Activated CD4-positive, alpha-beta memory T cell treated with anti-CD3 and anti-CD28 coated beads, Interleukin-2, amount 10 ng/mL, durations not matched to agents 7 days and 5 days (primary cell): ENCODE results near the gene LACRT. TPM values are rescaled to one million over a fixed set of nuclear protein-coding genes. Genes with fewer than 3 reads are reported as not detected.
A peak's percentile ranks its signal among the peaks of the same experiment; 100 is the strongest.

ENCODE experiments used
- CTCF ChIA-PET: fragments of 350-600 bp; sonication (Branson Sonifier 250); formaldehyde crosslinking; loops from one replicate; lab custom pipeline; 2021; ENCODE audit warnings: antibody characterized with exemption, inconsistent platforms; lab: Charles Lee
- POLR2A ChIA-PET: fragments of 350-600 bp; sonication (Branson Sonifier 250); formaldehyde crosslinking; loops from one replicate; lab custom pipeline; 2021; ENCODE audit warnings: antibody characterized with exemption; lab: Charles Lee
- DNase-seq: peaks from one replicate; pipeline ENCODE4 v3.0.0-alpha.2; 2020
- H3K27ac Mint-ChIP-seq: one replicate; pipeline ENCODE4 v1.8.0; 2021; ENCODE audit warnings: mild to moderate bottlenecking, mixed read lengths
- H3K27me3 Mint-ChIP-seq: one replicate; pipeline ENCODE4 v1.8.0; 2021; ENCODE audit warnings: mixed read lengths
- H3K36me3 Mint-ChIP-seq: one replicate; pipeline ENCODE4 v1.8.0; 2021; ENCODE audit warnings: low read depth, mixed read lengths
- H3K4me1 Mint-ChIP-seq: one replicate; pipeline ENCODE4 v1.8.0; 2021; ENCODE audit warnings: mixed read lengths
- H3K4me3 Mint-ChIP-seq: one replicate; pipeline ENCODE4 v1.8.0; 2021; ENCODE audit warnings: mild to moderate bottlenecking, mixed read lengths
- H3K9me3 Mint-ChIP-seq: one replicate; pipeline ENCODE4 v1.8.0; 2021; ENCODE audit warnings: mixed read lengths
- total RNA-seq, 2 experiments: library from RNA; stranded (reverse); gene quantifications; one replicate each; pipeline ENCODE4 v1.2.3, GENCODE V29; 2021

Gene LACRT
- total RNA-seq, 2 experiments from 2014 or later: not detected

DNA sequence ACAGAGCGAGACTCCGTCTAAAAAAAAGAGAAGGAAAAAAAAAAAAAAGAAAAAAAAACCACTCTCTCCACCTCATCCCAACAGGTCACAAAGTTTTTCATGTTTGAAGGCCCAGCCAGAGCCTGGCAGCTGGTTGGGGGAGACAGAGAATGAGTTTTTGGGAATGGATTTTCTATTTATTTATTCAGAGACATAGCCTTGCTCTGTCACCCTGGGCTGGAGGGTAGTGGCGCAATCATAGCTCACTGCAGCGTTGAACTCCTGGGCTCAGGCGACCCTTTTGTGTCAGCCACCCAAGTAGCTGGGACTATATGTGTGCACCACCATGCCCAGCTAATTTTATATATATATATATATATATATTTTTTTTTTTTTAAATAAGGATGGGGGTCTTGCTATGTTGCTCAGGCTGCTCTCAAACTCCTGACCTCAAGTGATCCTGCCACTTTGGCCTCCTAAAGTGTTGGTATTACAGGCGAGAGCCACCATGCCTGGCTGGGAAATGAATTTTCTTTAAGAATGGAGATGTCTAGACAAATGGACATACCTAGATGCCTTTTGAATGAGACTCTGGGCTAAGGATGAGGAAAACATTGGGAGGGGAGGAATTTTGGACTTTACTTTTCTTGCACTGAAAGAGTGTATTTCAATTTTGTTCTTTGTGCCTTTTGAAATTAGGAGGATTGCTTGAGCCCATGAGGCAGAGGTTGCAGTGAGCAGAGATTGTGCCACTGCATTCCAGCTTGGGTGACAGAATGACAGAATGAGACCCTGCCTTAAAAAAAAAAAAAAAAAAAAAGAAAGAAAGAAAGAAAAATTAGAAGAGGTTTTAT lies 29.3 kb downstream of the LACRT start:
- peaks cover 7% of the 10 kb centered on the region for H3K4me1 Mint-ChIP-seq
- no peak overlapping the region for H3K27ac Mint-ChIP-seq
- CTCF ChIA-PET: interaction anchor here (0.6 to 2.9 kb wide), 6 partner anchors 9 to 75 kb away, joined by 3 to 13 read pairs (median 3); no protein-coding TSS in a partner anchor
- no peaks in the 10 kb centered on the region for H3K9me3 Mint-ChIP-seq
- DNase-seq: no peak
- POLR2A ChIA-PET: interaction anchor here (1.0 kb wide), 1 partner anchor 12 kb away, joined by 3 read pairs; no protein-coding TSS in a partner anchor
- no peaks in the 10 kb centered on the region for H3K36me3 Mint-ChIP-seq
- no peak overlapping the region for H3K4me3 Mint-ChIP-seq
- H3K27me3 Mint-ChIP-seq: peaks cover 19% of the 10 kb centered on the region

DNA sequence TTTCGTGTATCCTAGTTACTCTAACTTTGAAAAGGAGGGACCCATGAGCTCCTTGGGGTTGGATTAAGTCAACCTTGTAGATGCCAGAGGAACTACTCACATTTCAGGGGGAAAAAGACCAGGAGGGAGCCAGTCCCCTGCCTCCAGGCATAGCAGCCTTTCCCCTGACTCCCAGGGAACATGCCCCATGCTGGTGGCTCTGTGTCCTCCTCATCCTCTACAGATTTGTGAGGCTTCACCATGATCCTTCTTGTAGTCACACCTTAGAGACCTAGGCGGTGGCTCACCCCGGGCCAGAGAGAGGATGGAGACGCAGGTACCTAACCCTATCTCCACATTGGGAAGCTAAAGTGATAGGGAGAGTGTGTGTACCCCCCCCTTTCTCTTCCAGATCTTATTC lies 30.3 kb downstream of the LACRT start:
- Mint-ChIP-seq H3K9me3 (no peaks in the 10 kb centered on the region), H3K4me3 (no peak overlapping the region), H3K27me3 (peaks cover 22% of the 10 kb centered on the region), H3K36me3 (no peaks in the 10 kb centered on the region), H3K27ac (no peak overlapping the region), H3K4me1 (peaks cover 7% of the 10 kb centered on the region)
- ChIA-PET POLR2A (interaction anchor here (1.4 kb wide), 1 partner anchor 24 kb away, joined by 3 read pairs; no protein-coding TSS in a partner anchor), CTCF (interaction anchor here (2.9 kb wide), 1 partner anchor 8 kb away, joined by 13 read pairs; no protein-coding TSS in a partner anchor)
- no peak for DNase-seq

DNA sequence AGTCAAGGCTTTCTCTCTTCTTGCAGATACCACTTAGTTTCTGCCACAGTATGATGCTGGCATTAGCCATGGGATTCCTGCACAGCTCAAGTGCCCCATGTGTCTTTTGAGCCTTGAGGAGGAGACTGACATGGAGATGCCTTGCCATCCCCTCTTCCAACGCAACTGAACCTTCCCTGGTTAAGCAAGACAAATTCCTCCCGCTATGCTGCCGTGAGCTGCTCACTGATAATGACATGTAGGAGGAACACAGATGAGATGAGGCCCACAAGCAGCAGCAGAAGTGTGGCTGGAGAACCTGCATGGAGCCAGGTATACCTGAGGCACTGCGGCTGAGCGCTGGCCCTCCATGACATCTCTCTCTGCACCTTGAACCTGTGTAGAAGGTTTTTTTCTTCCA lies 30.8 kb downstream of the LACRT start:
- Mint-ChIP-seq H3K27me3 (peaks cover 23% of the 10 kb centered on the region), H3K36me3 (no peaks in the 10 kb centered on the region), H3K4me3 (no peak overlapping the region), H3K9me3 (no peaks in the 10 kb centered on the region), H3K27ac (no peak overlapping the region), H3K4me1 (peaks cover 7% of the 10 kb centered on the region)
- CTCF ChIA-PET: interaction anchor here (1.0 kb wide), 1 partner anchor 11 kb away, joined by 6 read pairs; no protein-coding TSS in a partner anchor
- POLR2A ChIA-PET: interaction anchor here (1.4 kb wide), 1 partner anchor 24 kb away, joined by 3 read pairs; no protein-coding TSS in a partner anchor
- no peak for DNase-seq

DNA sequence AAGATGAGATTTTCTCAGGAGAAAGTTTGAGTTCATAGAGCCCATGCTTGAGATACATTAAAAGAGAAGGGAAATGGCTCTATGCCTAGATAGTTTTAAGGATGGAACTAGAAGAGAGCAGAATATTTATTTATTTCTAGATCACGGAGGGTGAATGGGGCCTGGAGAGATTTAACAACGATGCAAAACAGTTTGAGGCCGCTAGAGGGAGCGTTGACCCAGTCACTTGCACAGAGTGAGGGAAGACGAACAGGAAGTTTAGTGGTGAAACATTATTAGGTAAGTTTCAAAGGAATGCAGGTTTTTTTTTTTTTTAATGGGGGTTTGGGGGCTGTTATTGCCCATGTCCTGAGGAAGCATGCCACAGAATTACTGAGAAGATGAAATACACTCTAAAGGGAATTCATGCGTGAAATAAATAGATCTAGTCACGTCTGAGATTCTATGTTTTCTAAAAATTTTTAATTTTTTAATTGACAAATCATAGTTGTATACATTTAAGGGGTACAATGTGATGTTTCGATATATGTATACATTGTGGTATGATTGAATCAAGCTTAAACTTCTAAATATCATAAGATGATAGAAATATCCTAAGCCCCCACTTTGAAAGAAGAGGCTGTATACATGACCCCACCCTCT lies 31.4 kb downstream of the LACRT start:
- peaks cover 7% of the 10 kb centered on the region for H3K4me1 Mint-ChIP-seq
- peaks cover 25% of the 10 kb centered on the region for H3K27me3 Mint-ChIP-seq
- no peaks in the 10 kb centered on the region for H3K36me3 Mint-ChIP-seq
- no peak overlapping the region for H3K4me3 Mint-ChIP-seq
- POLR2A ChIA-PET: interaction anchor here (1.4 kb wide), 1 partner anchor 23 kb away, joined by 3 read pairs; no protein-coding TSS in a partner anchor
- DNase-seq: peak; percentile 73
- no peaks in the 10 kb centered on the region for H3K9me3 Mint-ChIP-seq
- CTCF ChIA-PET: interaction anchor here (1.0 kb wide), 1 partner anchor 12 kb away, joined by 6 read pairs; no protein-coding TSS in a partner anchor
- H3K27ac Mint-ChIP-seq: no peak overlapping the region

DNA sequence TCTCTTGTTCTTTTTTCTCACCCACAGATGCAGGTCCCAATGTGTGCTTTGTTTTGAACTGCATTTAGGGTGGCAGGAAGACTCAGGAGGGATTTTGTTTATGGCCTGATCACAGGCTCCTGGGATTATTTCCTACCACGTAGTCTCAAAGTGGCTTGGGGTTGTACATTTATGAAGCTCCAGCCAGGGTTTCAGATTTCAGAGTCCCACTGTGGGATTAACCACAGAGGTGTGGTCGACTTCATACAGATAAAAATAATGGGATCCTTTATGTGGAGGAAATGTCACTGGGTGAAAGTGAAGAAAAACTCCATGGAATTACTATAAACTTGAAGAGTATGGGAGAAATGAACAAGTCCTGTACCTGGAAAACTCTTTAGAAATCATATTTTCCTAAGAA lies 32.0 kb downstream of the LACRT start:
- no peak for DNase-seq
- no peak overlapping the region for H3K4me3 Mint-ChIP-seq
- POLR2A ChIA-PET: no interaction called here
- CTCF ChIA-PET: interaction anchor here (0.8 to 1.2 kb wide), 4 partner anchors 21 to 472 kb away, joined by 3 read pairs; no protein-coding TSS in a partner anchor
- H3K27ac Mint-ChIP-seq: no peak overlapping the region
- peaks cover 22% of the 10 kb centered on the region for H3K27me3 Mint-ChIP-seq
- H3K36me3 Mint-ChIP-seq: no peaks in the 10 kb centered on the region
- H3K9me3 Mint-ChIP-seq: no peaks in the 10 kb centered on the region
- peaks cover 6% of the 10 kb centered on the region for H3K4me1 Mint-ChIP-seq

DNA sequence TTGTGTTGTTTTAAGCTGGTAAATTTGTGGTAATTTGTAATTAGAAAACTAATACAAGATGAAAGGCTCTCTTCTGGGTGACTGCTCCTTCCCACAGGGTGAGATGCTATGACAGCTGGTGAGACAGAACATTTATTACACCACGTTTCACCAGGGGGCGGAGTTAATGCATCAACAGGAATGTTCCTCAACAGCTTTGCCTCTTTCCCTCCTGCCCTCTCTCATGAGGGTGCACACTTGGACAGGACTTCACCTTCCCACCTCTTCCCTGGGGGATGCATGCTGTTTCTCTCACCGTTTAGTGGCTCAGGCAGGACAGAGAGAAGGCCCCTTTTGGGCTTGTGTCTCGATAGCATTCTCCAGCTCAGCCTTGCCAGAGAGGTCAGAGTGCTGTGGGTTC lies 32.9 kb downstream of the LACRT start:
- H3K27ac Mint-ChIP-seq: no peak overlapping the region
- no peaks in the 10 kb centered on the region for H3K9me3 Mint-ChIP-seq
- H3K4me3 Mint-ChIP-seq: no peak overlapping the region
- POLR2A ChIA-PET: no interaction called here
- DNase-seq: no peak
- H3K36me3 Mint-ChIP-seq: no peaks in the 10 kb centered on the region
- peaks cover 6% of the 10 kb centered on the region for H3K4me1 Mint-ChIP-seq
- peaks cover 15% of the 10 kb centered on the region for H3K27me3 Mint-ChIP-seq
- CTCF ChIA-PET: interaction anchor here (0.6 to 1.6 kb wide), 7 partner anchors 10 to 1054 kb away, joined by 3 to 4 read pairs (median 3); no protein-coding TSS in a partner anchor

DNA sequence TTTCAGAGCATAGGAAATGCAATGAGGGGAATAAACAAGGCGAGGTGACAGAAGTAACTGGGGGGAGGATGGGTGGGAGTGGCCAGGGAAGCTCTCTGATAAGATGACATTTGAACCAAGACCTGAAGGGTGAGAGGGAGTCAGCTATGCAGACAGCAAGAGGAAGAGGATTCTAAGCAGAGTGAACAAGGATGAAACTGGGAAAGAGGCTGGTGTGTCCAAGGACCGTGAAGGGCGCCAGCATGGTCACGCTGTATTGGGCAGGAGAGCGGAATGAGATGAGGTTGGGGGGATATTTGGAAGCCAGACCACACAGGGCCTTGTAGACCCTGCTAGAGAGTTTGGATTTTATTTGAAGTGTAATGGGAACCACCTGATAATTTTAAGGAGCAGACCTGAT lies 35.7 kb downstream of the LACRT start:
- Mint-ChIP-seq H3K36me3 (no peaks in the 10 kb centered on the region), H3K4me3 (no peak overlapping the region), H3K27ac (no peak overlapping the region), H3K4me1 (peaks cover 6% of the 10 kb centered on the region), H3K9me3 (no peaks in the 10 kb centered on the region), H3K27me3 (peaks cover 16% of the 10 kb centered on the region)
- CTCF ChIA-PET: interaction anchor here (1.1 to 4.5 kb wide), 5 partner anchors 9 to 59 kb away, joined by 3 to 21 read pairs (median 3); no protein-coding TSS in a partner anchor
- no peak for DNase-seq
- POLR2A ChIA-PET: no interaction called here

DNA sequence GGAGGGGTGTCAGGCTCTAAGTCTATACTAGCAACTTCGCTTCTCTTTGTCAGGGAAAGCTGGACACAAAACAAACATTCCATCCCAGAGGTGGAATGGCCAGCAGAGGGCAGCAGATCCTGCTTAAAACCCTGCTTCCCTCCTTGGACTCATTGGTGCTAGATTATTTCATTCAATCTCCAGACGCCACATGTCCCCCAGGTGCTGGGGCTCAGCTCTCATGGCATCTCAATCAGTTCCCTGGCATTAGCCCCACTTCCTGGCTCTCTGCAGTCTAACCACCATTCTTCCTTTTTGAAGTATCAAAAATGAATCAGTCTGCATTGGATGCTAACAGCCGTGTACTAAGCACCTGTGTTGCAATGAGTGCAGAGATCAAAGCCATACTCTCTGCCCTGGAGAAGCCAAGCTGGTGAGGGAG lies 38.2 kb downstream of the LACRT start:
- Mint-ChIP-seq H3K27me3 (peaks cover 20% of the 10 kb centered on the region), H3K9me3 (no peaks in the 10 kb centered on the region), H3K36me3 (no peaks in the 10 kb centered on the region), H3K4me1 (no peaks in the 10 kb centered on the region), H3K27ac (no peak overlapping the region), H3K4me3 (no peak overlapping the region)
- ChIA-PET POLR2A (no interaction called here), CTCF (interaction anchor here (0.9 to 4.5 kb wide), 8 partner anchors 9 to 62 kb away, joined by 3 to 21 read pairs (median 5); no protein-coding TSS in a partner anchor)
- DNase-seq: peak; percentile 55

DNA sequence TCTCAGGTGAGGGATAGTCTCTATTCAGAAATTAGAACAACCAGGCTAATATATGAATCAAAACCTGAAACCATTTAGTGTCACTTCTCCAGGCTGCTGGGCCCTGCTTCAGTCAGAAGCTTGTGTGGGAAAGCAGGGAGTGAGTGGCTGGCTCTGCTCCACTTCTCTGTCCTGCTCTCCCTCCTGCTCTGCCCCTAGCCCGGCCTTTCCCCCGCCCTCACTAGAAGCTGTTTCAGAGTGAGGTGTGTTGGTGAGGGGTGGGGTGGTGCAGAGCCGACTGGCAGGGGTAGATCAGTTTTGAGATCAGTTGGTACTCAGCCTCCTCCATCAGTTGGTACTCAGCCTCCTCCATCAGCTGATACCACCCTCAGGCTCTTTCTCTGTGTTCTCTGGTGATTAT lies 39.2 kb downstream of the LACRT start:
- Mint-ChIP-seq H3K4me3 (no peak overlapping the region), H3K9me3 (no peaks in the 10 kb centered on the region), H3K4me1 (no peaks in the 10 kb centered on the region), H3K36me3 (no peaks in the 10 kb centered on the region), H3K27me3 (peaks cover 30% of the 10 kb centered on the region), H3K27ac (no peak overlapping the region)
- POLR2A ChIA-PET: no interaction called here
- no peak for DNase-seq
- CTCF ChIA-PET: interaction anchor here (1.1 to 4.5 kb wide), 6 partner anchors 8 to 56 kb away, joined by 3 to 21 read pairs (median 5); no protein-coding TSS in a partner anchor

DNA sequence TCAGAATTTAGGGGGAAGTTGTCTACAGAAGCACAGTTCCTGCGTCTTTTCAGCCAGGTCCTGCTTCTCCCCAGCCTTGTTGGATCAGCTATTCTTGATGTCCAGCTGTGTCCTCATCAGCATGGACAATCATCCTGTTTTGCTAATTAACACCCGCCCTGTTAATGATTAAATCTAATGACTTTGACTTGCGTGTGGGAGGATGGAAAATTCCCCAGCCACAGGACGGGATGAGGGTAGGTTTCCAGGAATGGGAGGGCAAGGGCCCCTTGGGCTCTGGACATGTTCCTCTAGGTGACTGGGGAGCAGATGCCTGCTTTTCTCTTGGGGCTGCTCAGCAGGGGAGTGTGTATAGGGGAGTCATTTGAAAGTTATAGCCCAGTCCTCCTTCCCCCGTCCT lies 41.0 kb downstream of the LACRT start:
- Mint-ChIP-seq H3K36me3 (no peaks in the 10 kb centered on the region), H3K9me3 (no peaks in the 10 kb centered on the region), H3K4me3 (no peak overlapping the region), H3K4me1 (peaks cover 4% of the 10 kb centered on the region), H3K27ac (no peak overlapping the region), H3K27me3 (peaks cover 35% of the 10 kb centered on the region)
- ChIA-PET POLR2A (interaction anchor here (0.9 kb wide), 1 partner anchor 12 kb away, joined by 3 read pairs; no protein-coding TSS in a partner anchor), CTCF (interaction anchor here (1.4 to 2.3 kb wide), 3 partner anchors 14 to 29 kb away, joined by 3 to 13 read pairs (median 5); no protein-coding TSS in a partner anchor)
- no peak for DNase-seq

DNA sequence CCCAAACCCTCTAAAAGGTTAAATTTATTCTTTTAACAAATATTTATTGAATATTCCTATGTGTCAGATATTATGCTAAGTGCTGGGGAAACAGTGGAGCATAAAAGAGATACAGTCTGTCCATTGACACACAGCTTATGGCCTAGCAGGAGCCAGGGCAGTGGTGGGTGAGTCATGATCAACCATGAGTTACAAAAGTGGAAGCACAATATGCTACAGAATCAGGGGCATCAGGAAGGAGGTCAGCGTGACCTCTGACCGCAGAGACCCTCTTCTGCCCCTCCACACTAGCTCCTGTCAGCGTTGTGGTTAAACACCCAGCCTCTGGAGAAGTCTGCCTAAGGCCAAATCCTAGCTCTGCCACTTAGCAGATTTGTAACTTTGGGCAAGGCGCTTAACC lies 41.6 kb downstream of the LACRT start:
- DNase-seq: no peak
- Mint-ChIP-seq H3K36me3 (no peaks in the 10 kb centered on the region), H3K27me3 (peaks cover 35% of the 10 kb centered on the region), H3K4me3 (no peak overlapping the region), H3K4me1 (peaks cover 4% of the 10 kb centered on the region), H3K27ac (no peak overlapping the region), H3K9me3 (no peaks in the 10 kb centered on the region)
- ChIA-PET CTCF (interaction anchor here (1.0 to 2.3 kb wide), 4 partner anchors 12 to 29 kb away, joined by 3 to 13 read pairs (median 4); no protein-coding TSS in a partner anchor), POLR2A (interaction anchor here (0.9 kb wide), 1 partner anchor 13 kb away, joined by 3 read pairs; no protein-coding TSS in a partner anchor)

DNA sequence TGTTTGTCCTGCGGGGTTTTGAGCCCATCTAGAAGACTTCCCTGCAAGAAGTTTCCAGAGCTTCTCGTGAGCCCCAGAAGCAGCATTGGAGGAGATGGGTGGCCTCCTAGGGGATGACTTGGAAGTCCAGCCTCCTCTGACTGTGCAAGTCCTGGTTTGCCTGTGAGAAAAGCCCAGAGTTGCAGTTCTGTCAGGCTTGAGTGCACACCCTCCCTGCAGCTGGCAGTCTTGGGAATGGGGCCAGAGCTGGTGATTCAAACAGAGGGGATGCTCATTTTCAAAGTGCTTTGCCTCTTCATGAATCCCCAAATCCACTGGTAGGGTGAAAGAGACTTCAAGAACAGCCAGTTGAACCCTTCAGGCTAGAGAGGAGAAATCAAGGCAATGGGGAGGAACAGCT lies 42.4 kb downstream of the LACRT start:
- Mint-ChIP-seq H3K9me3 (no peaks in the 10 kb centered on the region), H3K27ac (no peak overlapping the region), H3K4me1 (peaks cover 4% of the 10 kb centered on the region), H3K4me3 (no peak overlapping the region), H3K27me3 (peaks cover 43% of the 10 kb centered on the region), H3K36me3 (no peaks in the 10 kb centered on the region)
- DNase-seq: no peak
- POLR2A ChIA-PET: interaction anchor here (0.7 kb wide), 1 partner anchor 317 kb away, joined by 4 read pairs; no protein-coding TSS in a partner anchor
- CTCF ChIA-PET: interaction anchor here (0.7 to 2.3 kb wide), 6 partner anchors 8 to 30 kb away, joined by 3 to 13 read pairs (median 4); no protein-coding TSS in a partner anchor
